ENCODE data around the gene GABRG3. TPM values are rescaled to one million over a fixed set of nuclear protein-coding genes. Genes with fewer than 3 reads are reported as not detected.

Gene GABRG3
- total and polyA plus RNA-seq, 11 donors, result not detected

GRCh38 chr15:27062951-27063350 is 92.0 kb downstream of the GABRG3 start:
- Histone ChIP-seq H3K4me1 (no peaks in the 10 kb centered on the region), H3K9me3 (peaks cover 0 to 7% (median 4%) of the 10 kb centered on the region in 12 donors), H3K36me3 (no peaks in the 10 kb centered on the region), H3K27me3 (peaks cover 0 to 4% (median 0%) of the 10 kb centered on the region in 9 donors), H3K27ac (no peak overlapping the region), H3K4me3 (no peak overlapping the region)
- ATAC-seq, result no peak
- 84 to 87% (median 86%) methylated on average over 9 of the region's 9 CpGs for WGBS, 4 donors
- TF ChIP-seq, protein P1, sequence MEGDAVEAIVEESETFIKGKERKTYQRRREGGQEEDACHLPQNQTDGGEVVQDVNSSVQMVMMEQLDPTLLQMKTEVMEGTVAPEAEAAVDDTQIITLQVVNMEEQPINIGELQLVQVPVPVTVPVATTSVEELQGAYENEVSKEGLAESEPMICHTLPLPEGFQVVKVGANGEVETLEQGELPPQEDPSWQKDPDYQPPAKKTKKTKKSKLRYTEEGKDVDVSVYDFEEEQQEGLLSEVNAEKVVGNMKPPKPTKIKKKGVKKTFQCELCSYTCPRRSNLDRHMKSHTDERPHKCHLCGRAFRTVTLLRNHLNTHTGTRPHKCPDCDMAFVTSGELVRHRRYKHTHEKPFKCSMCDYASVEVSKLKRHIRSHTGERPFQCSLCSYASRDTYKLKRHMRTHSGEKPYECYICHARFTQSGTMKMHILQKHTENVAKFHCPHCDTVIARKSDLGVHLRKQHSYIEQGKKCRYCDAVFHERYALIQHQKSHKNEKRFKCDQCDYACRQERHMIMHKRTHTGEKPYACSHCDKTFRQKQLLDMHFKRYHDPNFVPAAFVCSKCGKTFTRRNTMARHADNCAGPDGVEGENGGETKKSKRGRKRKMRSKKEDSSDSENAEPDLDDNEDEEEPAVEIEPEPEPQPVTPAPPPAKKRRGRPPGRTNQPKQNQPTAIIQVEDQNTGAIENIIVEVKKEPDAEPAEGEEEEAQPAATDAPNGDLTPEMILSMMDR (IDR thresholded peaks at IDR 0.05), result no peak
- TF ChIP-seq POLR2A (IDR thresholded peaks at IDR 0.05), result no peak
- DNase-seq, result no peak
- intact Hi-C loops (cut with DNase I), result loop anchor here in 4 of 10 donors (10.0 kb wide), 2 partner anchors 62 to 292 kb away; no protein-coding TSS in a partner anchor

GRCh38 chr15:27064080-27064479 is 93.1 kb downstream of the GABRG3 start:
- no peak overlapping the region for H3K4me3 ChIP-seq
- H3K9me3 ChIP-seq, result peaks cover 0 to 18% (median 13%) of the 10 kb centered on the region in 12 donors
- no peak overlapping the region for H3K27ac ChIP-seq
- no peak for ATAC-seq
- no peaks in the 10 kb centered on the region for H3K36me3 ChIP-seq
- 85 to 93% (median 90%) methylated on average over 12 of the region's 12 CpGs for WGBS, 4 donors
- H3K27me3 ChIP-seq, result peaks cover 0 to 4% (median 0%) of the 10 kb centered on the region in 9 donors
- no peak for DNase-seq
- H3K4me1 ChIP-seq, result no peaks in the 10 kb centered on the region
- intact Hi-C loops (cut with DNase I), result loop anchor here in 4 of 10 donors (2.0 to 10.0 kb wide), 3 partner anchors 19 to 291 kb away; no protein-coding TSS in a partner anchor
- TF ChIP-seq, protein P1 (IDR thresholded peaks at IDR 0.05), result no peak
- TF ChIP-seq POLR2A (IDR thresholded peaks at IDR 0.05), result no peak

DNA sequence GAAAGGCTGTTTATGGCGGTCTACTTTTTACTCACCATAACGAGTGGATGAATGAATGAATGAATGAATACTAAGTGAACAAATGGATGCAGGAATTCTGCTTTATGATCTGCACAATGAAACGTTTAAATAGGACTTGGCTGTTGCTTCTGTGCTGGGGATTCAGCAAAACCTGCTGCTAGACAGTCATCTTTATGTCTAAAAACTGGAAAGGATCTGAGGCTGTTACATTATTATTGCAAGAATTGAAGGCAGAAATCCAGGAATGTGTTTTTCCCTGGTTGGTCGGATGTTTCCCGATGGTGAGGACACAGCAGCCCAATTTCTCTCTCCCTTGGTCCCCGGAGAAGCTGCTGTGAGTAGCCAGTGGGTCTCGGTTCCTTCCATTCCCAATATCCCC is 94.2 kb downstream of the GABRG3 start:
- Histone ChIP-seq H3K27me3 (peaks cover 0 to 4% (median 0%) of the 10 kb centered on the region in 9 donors), H3K4me3 (no peak overlapping the region), H3K36me3 (no peaks in the 10 kb centered on the region), H3K9me3 (peaks cover 0 to 21% (median 14%) of the 10 kb centered on the region in 12 donors), H3K27ac (no peak overlapping the region), H3K4me1 (no peaks in the 10 kb centered on the region)
- 77 to 82% (median 79%) methylated on average over 7 of the region's 7 CpGs for WGBS, 4 donors
- DNase-seq (no peak), ATAC-seq (no peak)
- no peak for TF ChIP-seq POLR2A (IDR thresholded peaks at IDR 0.05)
- TF ChIP-seq, protein P1 (IDR thresholded peaks at IDR 0.05), result no peak
- intact Hi-C loops (cut with DNase I), result loop anchor here in 4 of 10 donors (2.0 to 10.0 kb wide), 3 partner anchors 20 to 290 kb away; no protein-coding TSS in a partner anchor

- no peak for DNase-seq
- Histone ChIP-seq H3K27me3 (peaks cover 0 to 4% (median 0%) of the 10 kb centered on the region in 9 donors), H3K9me3 (peaks cover 0 to 21% (median 14%) of the 10 kb centered on the region in 12 donors), H3K4me1 (no peaks in the 10 kb centered on the region), H3K27ac (no peak overlapping the region), H3K36me3 (no peaks in the 10 kb centered on the region), H3K4me3 (no peak overlapping the region)
- intact Hi-C loops (cut with DNase I), result loop anchor here in 4 of 10 donors (2.0 to 10.0 kb wide), 3 partner anchors 21 to 289 kb away; no protein-coding TSS in a partner anchor
- 79 to 81% (median 80%) methylated on average over 4 of the region's 4 CpGs for WGBS, 4 donors
- TF ChIP-seq, protein P1 (IDR thresholded peaks at IDR 0.05), result no peak
- no peak for TF ChIP-seq POLR2A (IDR thresholded peaks at IDR 0.05)
- ATAC-seq, result no peak
These were observed 94.8 kb downstream of the GABRG3 start for GRCh38 chr15:27065785-27066184.

Data from heart left ventricle (tissue), 16 donors.